Keratinocyte (primary cell): ENCODE results near the gene RAB27B. TPM values are rescaled to one million over a fixed set of nuclear protein-coding genes. Genes with fewer than 3 reads are reported as not detected.

Experiments
- DNase-seq: peaks from one replicate; pipeline ENCODE4 v3.0.0-alpha.2; 2011; ENCODE audit warnings: low read depth, missing footprints, low spot score
- FAIRE-seq: peaks from 2 replicates; lab custom pipeline; 2011; peaks lifted over from hg19 to GRCh38; lab: Jason Lieb, UNC
- H2AFZ ChIP-seq: 2 replicates; pipeline ENCODE4 v1.6.0; 2012; ENCODE audit warnings: low read length, control low read depth, inconsistent platforms; ENCODE audit not compliant: control insufficient read depth
- H3K27ac ChIP-seq: 2 replicates; pipeline ENCODE4 v1.5.1; 2011; ENCODE audit warnings: low read length; ENCODE audit not compliant: control insufficient read depth, insufficient read depth
- H3K27me3 ChIP-seq: 3 replicates; pipeline ENCODE4 v1.6.0; 2011; ENCODE audit warnings: low read length; ENCODE audit not compliant: control insufficient read depth, insufficient read depth; ENCODE audit errors: extremely low read depth
- H3K36me3 ChIP-seq, 2 experiments: 2 replicates in 1 of 2; 3 replicates in 1 of 2; pipeline ENCODE4 v1.5.1; 2011; ENCODE audit warnings: low read length in 2 of 2, mild to moderate bottlenecking in 1 of 2; ENCODE audit not compliant: control insufficient read depth in 2 of 2, insufficient read depth in 2 of 2; ENCODE audit errors: extremely low read depth in 1 of 2
- H3K4me1 ChIP-seq: 3 replicates; pipeline ENCODE4 v1.5.1; 2011; ENCODE audit warnings: low read length; ENCODE audit not compliant: control insufficient read depth, insufficient read depth; ENCODE audit errors: extremely low read depth
- H3K4me2 ChIP-seq: 3 replicates; pipeline ENCODE4 v1.6.0; 2011; ENCODE audit warnings: low read depth, low read length; ENCODE audit not compliant: control insufficient read depth, insufficient read depth; ENCODE audit errors: extremely low read depth
- H3K4me3 ChIP-seq, 3 experiments: fragments of 200-600 bp in 1 of 3; sonication (generic) in 1 of 3; 2 replicates in 2 of 3; 3 replicates in 1 of 3; pipeline ENCODE4 v1.5.1; 2011 to 2016; ENCODE audit warnings: low read length in 3 of 3, mild to moderate bottlenecking in 3 of 3, control low read depth in 2 of 3, inconsistent platforms in 1 of 3, low read depth in 1 of 3, mixed read lengths in 1 of 3, mixed run types in 1 of 3, moderate library complexity in 1 of 3; ENCODE audit not compliant: control insufficient read depth in 2 of 3, insufficient read depth in 2 of 3; ENCODE audit errors: extremely low read depth in 1 of 3
- H3K79me2 ChIP-seq: 2 replicates; pipeline ENCODE4 v1.6.0; 2012; ENCODE audit warnings: low read length; ENCODE audit not compliant: control insufficient read depth, insufficient read depth
- H3K9ac ChIP-seq: 3 replicates; pipeline ENCODE4 v1.6.0; 2011; ENCODE audit warnings: low read length; ENCODE audit not compliant: control insufficient read depth, insufficient read depth; ENCODE audit errors: extremely low read depth
- H3K9me1 ChIP-seq: 3 replicates; pipeline ENCODE4 v1.6.0; 2011; ENCODE audit warnings: low read length; ENCODE audit not compliant: control insufficient read depth, insufficient read depth; ENCODE audit errors: extremely low read depth
- H3K9me3 ChIP-seq: 2 replicates; pipeline ENCODE4 v1.5.1; 2012; ENCODE audit warnings: low read depth, low read length; ENCODE audit not compliant: control insufficient read depth
- H4K20me1 ChIP-seq: 3 replicates; pipeline ENCODE4 v1.6.0; 2011; ENCODE audit warnings: low read length; ENCODE audit not compliant: control insufficient read depth, insufficient read depth; ENCODE audit errors: extremely low read depth
- CTCF ChIP-seq, 3 experiments: IDR thresholded peaks in 1 of 3; conservative IDR thresholded peaks in 1 of 3; optimal IDR thresholded peaks in 1 of 3; 2 replicates in 2 of 3; 3 replicates in 1 of 3; pipeline versions ENCODE3 to v1.5.1; 2011; ENCODE audit warnings: low read length in 3 of 3, mild to moderate bottlenecking in 3 of 3, moderate library complexity in 2 of 3, control low read depth in 1 of 3, inconsistent platforms in 1 of 3; ENCODE audit not compliant: insufficient read depth in 2 of 3; ENCODE audit errors: extremely low read depth in 1 of 3
- EZH2 ChIP-seq: IDR thresholded peaks from one replicate; pipeline ENCODE4 v1.6.1; 2012; ENCODE audit warnings: inconsistent platforms, mild to moderate bottlenecking, low read length, moderate library complexity
- dilution Hi-C: fragments of 300-500 bp; cut with MboI; formaldehyde crosslinking; loops from one replicate; pipeline ENCODE4 v1.7.0; 2020; ENCODE audit warnings: low sequenced_read_pairs; ENCODE audit not compliant: extremely low pct_ligation_motif_present
- polyA plus RNA-seq, 5 experiments: library from polyadenylated mRNA; depleted of rRNA in 3 of 5; stranded (reverse) in 3 of 5; stranded (forward) in 1 of 5; unstranded in 1 of 5; fragments of >200 nt; gene quantifications; 1 replicate in 1 of 5; 2 replicates in 3 of 5; 3 replicates in 1 of 5; pipeline versions ENCODE4 v1.2.1 to v1.2.3, GENCODE V29; 2011 to 2012; ENCODE audit warnings: missing spikeins in 2 of 5, low read depth in 1 of 5, low replicate concordance in 1 of 5

Gene RAB27B
- polyA plus RNA-seq, 1 donor (not counting 4 experiments of a cell fraction or from before 2014, with no cell fraction given), result 4.2 TPM

GRCh38 chr18:54843314-54843713 lies 15.0 kb downstream of the RAB27B start:
- Histone ChIP-seq H3K4me1 (peaks cover 3% of the 10 kb centered on the region), H4K20me1 (no peaks in the 10 kb centered on the region), H3K9me3 (no peaks in the 10 kb centered on the region), H3K36me3 (no peaks in the 10 kb centered on the region), H3K9me1 (no peaks in the 10 kb centered on the region), H2AFZ (no peak overlapping the region), H3K79me2 (no peaks in the 10 kb centered on the region), H3K27ac (no peak overlapping the region), H3K27me3 (no peaks in the 10 kb centered on the region), H3K4me2 (no peak overlapping the region), H3K4me3 (no peak overlapping the region), H3K9ac (no peak overlapping the region)
- FAIRE-seq (peak; percentile 17), DNase-seq (no peak)
- TF ChIP-seq EZH2, result no peak
- dilution Hi-C loops, result no loop called here

GRCh38 chr18:54845787-54846186 lies 17.5 kb downstream of the RAB27B start:
- H3K79me2 ChIP-seq, result no peaks in the 10 kb centered on the region
- no peaks in the 10 kb centered on the region for H3K9me3 ChIP-seq
- H3K4me2 ChIP-seq, result no peak overlapping the region
- H3K9ac ChIP-seq, result no peak overlapping the region
- H3K27me3 ChIP-seq, result no peaks in the 10 kb centered on the region
- DNase-seq (no peak), FAIRE-seq (no peak)
- no peaks in the 10 kb centered on the region for H3K9me1 ChIP-seq
- peaks cover 3% of the 10 kb centered on the region for H3K4me1 ChIP-seq
- no peak overlapping the region for H2AFZ ChIP-seq
- dilution Hi-C loops, result no loop called here
- H4K20me1 ChIP-seq, result no peaks in the 10 kb centered on the region
- no peaks in the 10 kb centered on the region for H3K36me3 ChIP-seq
- no peak for TF ChIP-seq CTCF (optimal IDR thresholded peaks at IDR 0.05 in 1 of 3, IDR thresholded peaks at IDR 0.05 in 1 of 3, conservative IDR thresholded peaks at IDR 0.05 in 1 of 3; ENCODE audit: extremely low read depth in 1 of 3, insufficient read depth in 2 of 3, low read length in 3 of 3)
- no peak for TF ChIP-seq EZH2
- H3K4me3 ChIP-seq, result no peak overlapping the region
- H3K27ac ChIP-seq, result no peak overlapping the region

- Histone ChIP-seq H3K9me3 (no peaks in the 10 kb centered on the region), H3K4me3 (no peak overlapping the region), H3K9me1 (no peaks in the 10 kb centered on the region), H3K4me1 (peaks cover 3% of the 10 kb centered on the region), H3K79me2 (no peaks in the 10 kb centered on the region), H3K4me2 (no peak overlapping the region), H4K20me1 (no peaks in the 10 kb centered on the region), H3K9ac (no peak overlapping the region), H3K27me3 (no peaks in the 10 kb centered on the region), H3K36me3 (no peaks in the 10 kb centered on the region), H2AFZ (no peak overlapping the region), H3K27ac (no peak overlapping the region)
- dilution Hi-C loops, result no loop called here
- no peak for FAIRE-seq
- TF ChIP-seq EZH2 (no peak), CTCF (optimal IDR thresholded peaks at IDR 0.05 in 1 of 3, IDR thresholded peaks at IDR 0.05 in 1 of 3, conservative IDR thresholded peaks at IDR 0.05 in 1 of 3; ENCODE audit: extremely low read depth in 1 of 3, insufficient read depth in 2 of 3, low read length in 3 of 3) (no peak)
- DNase-seq, result no peak
Measured at GRCh38 chr18:54848121-54848520, 19.8 kb downstream of the RAB27B start.
